HEK293 (cell line): ENCODE measurements around the gene MRPL20.

ENCODE experiments used
- CTCF ChIA-PET: fragments of 350-600 bp; formaldehyde crosslinking; extraction: SDS; loops from one replicate; lab custom pipeline; 2021; ENCODE audit warnings: antibody characterized with exemption; lab: Yijun Ruan, JAX
- POLR2A ChIA-PET: fragments of 300-600 bp; formaldehyde crosslinking; extraction: SDS; loops from one replicate; lab custom pipeline; 2020; ENCODE audit warnings: antibody characterized with exemption, inconsistent platforms; lab: Yijun Ruan, JAX
- H3K27ac ChIP-seq: fragments of 200-500 bp; sonication (Bioruptor generic); 2 replicates; pipeline ENCODE4 v1.5.1; 2014; ENCODE audit warnings: low read depth, low read length, control low read depth, inconsistent platforms; ENCODE audit errors: extremely low read depth
- H3K36me3 ChIP-seq, 2 experiments: fragments of 200-500 bp in 1 of 2; sonication (Bioruptor generic) in 1 of 2; 1 replicate in 1 of 2; 2 replicates in 1 of 2; pipeline ENCODE4 v1.5.1; 2014 to 2017; ENCODE audit warnings: inconsistent platforms in 2 of 2, low read length in 2 of 2; ENCODE audit not compliant: control insufficient read depth in 2 of 2, insufficient read depth in 1 of 2
- H3K4me1 ChIP-seq: fragments of 200-500 bp; sonication (Bioruptor generic); 2 replicates; pipeline ENCODE4 v1.5.1; 2014; ENCODE audit warnings: mild to moderate bottlenecking, low read length, inconsistent platforms; ENCODE audit not compliant: control insufficient read depth, insufficient read depth
- H3K4me3 ChIP-seq: 2 replicates; pipeline ENCODE4 v1.5.1; 2011; ENCODE audit warnings: low read depth, mild to moderate bottlenecking, control low read depth, low read length, moderate library complexity
- H3K9me3 ChIP-seq: fragments of 200-500 bp; sonication (Bioruptor generic); 2 replicates; pipeline ENCODE4 v1.5.1; 2014; ENCODE audit warnings: low read depth, low read length, inconsistent platforms; ENCODE audit not compliant: control insufficient read depth, insufficient read depth
- FEZF1 ChIP-seq: fragments of 450-650 bp; formaldehyde crosslinking; IDR thresholded peaks from 2 replicates; pipeline ENCODE4 v1.5.1; 2016; ENCODE audit warnings: missing biosample characterization, missing genetic modification characterization
- GLIS1 ChIP-seq: fragments of 450-650 bp; formaldehyde crosslinking; IDR thresholded peaks from 2 replicates; pipeline ENCODE4 v1.5.1; 2016; ENCODE audit warnings: missing biosample characterization, missing genetic modification characterization
- GLIS2 ChIP-seq: fragments of 450-650 bp; formaldehyde crosslinking; IDR thresholded peaks from 2 replicates; pipeline ENCODE4 v1.5.1; 2016; ENCODE audit warnings: missing biosample characterization, missing genetic modification characterization
- HOXA7 ChIP-seq: sonication (generic); formaldehyde crosslinking; IDR thresholded peaks from 2 replicates; pipeline ENCODE4 v1.8.1; 2022; ENCODE audit warnings: missing genetic modification reagents, borderline replicate concordance
- KLF7 ChIP-seq: fragments of 450-650 bp; formaldehyde crosslinking; IDR thresholded peaks from 2 replicates; pipeline ENCODE4 v1.5.1; 2016; ENCODE audit warnings: missing biosample characterization, missing genetic modification characterization, borderline replicate concordance
- KLF8 ChIP-seq: fragments of 450-650 bp; formaldehyde crosslinking; IDR thresholded peaks from 2 replicates; pipeline ENCODE4 v1.5.1; 2016; ENCODE audit warnings: missing biosample characterization, missing genetic modification characterization
- OSR2 ChIP-seq: fragments of 450-650 bp; formaldehyde crosslinking; IDR thresholded peaks from 2 replicates; pipeline ENCODE4 v1.5.1; 2016; ENCODE audit warnings: missing biosample characterization, missing genetic modification characterization
- PRDM4 ChIP-seq: fragments of 450-650 bp; formaldehyde crosslinking; IDR thresholded peaks from 2 replicates; pipeline ENCODE4 v1.5.1; 2017; ENCODE audit warnings: missing biosample characterization, missing genetic modification characterization
- SP2 ChIP-seq: fragments of 450-650 bp; formaldehyde crosslinking; IDR thresholded peaks from 2 replicates; pipeline ENCODE4 v1.5.1; 2016; ENCODE audit warnings: missing biosample characterization, missing genetic modification characterization
- SP3 ChIP-seq: fragments of 450-650 bp; formaldehyde crosslinking; IDR thresholded peaks from 2 replicates; pipeline ENCODE4 v1.5.1; 2016; ENCODE audit warnings: missing biosample characterization, missing genetic modification characterization
- ZBTB17 ChIP-seq: fragments of 450-650 bp; formaldehyde crosslinking; IDR thresholded peaks from 2 replicates; pipeline ENCODE4 v1.5.1; 2016; ENCODE audit warnings: missing biosample characterization, missing genetic modification characterization
- ZNF10 ChIP-seq: fragments of 450-650 bp; formaldehyde crosslinking; IDR thresholded peaks from 2 replicates; pipeline ENCODE4 v1.5.1; 2017; ENCODE audit warnings: missing biosample characterization, missing genetic modification characterization
- ZNF274 ChIP-seq, 2 experiments: fragments of 200-500 bp in 1 of 2; fragments of 450-650 bp in 1 of 2; sonication (Bioruptor generic) in 1 of 2; formaldehyde crosslinking in 1 of 2; IDR thresholded peaks; 2 replicates each; pipeline versions ENCODE4 v1.5.1 to v1.6.1; 2014 to 2016; ENCODE audit warnings: borderline replicate concordance in 1 of 2, inconsistent platforms in 1 of 2, low read length in 1 of 2, missing biosample characterization in 1 of 2, missing genetic modification characterization in 1 of 2
- ZNF341 ChIP-seq: fragments of 450-650 bp; formaldehyde crosslinking; IDR thresholded peaks from 2 replicates; pipeline ENCODE4; 2016; ENCODE audit warnings: low read depth, missing biosample characterization, missing genetic modification characterization
- ZNF600 ChIP-seq: fragments of 450-650 bp; formaldehyde crosslinking; IDR thresholded peaks from 2 replicates; pipeline ENCODE4 v1.5.1; 2016; ENCODE audit warnings: missing biosample characterization, missing genetic modification characterization
- ZNF624 ChIP-seq: fragments of 450-650 bp; formaldehyde crosslinking; IDR thresholded peaks from 2 replicates; pipeline ENCODE4 v1.5.1; 2017; ENCODE audit warnings: missing biosample characterization, missing genetic modification characterization
- ZNF629 ChIP-seq: fragments of 450-650 bp; formaldehyde crosslinking; IDR thresholded peaks from 2 replicates; pipeline ENCODE4 v1.5.1; 2017; ENCODE audit warnings: missing biosample characterization, missing genetic modification characterization
- ZNF658 ChIP-seq: fragments of 450-650 bp; formaldehyde crosslinking; IDR thresholded peaks from 2 replicates; pipeline ENCODE4; 2016; ENCODE audit warnings: missing biosample characterization, missing genetic modification characterization
- ZNF776 ChIP-seq: fragments of 450-650 bp; formaldehyde crosslinking; IDR thresholded peaks from 2 replicates; pipeline ENCODE4 v1.5.0; 2017; ENCODE audit warnings: missing biosample characterization, missing genetic modification characterization, borderline replicate concordance
- ZNF777 ChIP-seq: fragments of 450-650 bp; formaldehyde crosslinking; IDR thresholded peaks from 2 replicates; pipeline ENCODE4 v1.5.1; 2017; ENCODE audit warnings: missing biosample characterization, missing genetic modification characterization, borderline replicate concordance
- ZSCAN30 ChIP-seq: fragments of 450-650 bp; IDR thresholded peaks from 2 replicates; pipeline ENCODE4 v1.5.1; 2018; ENCODE audit warnings: missing biosample characterization, mild to moderate bottlenecking, missing genetic modification characterization, moderate library complexity
- TF ChIP-seq, protein P1 (sequence below): IDR thresholded peaks from 2 replicates; pipeline ENCODE4 v1.6.1; 2011; ENCODE audit warnings: mild to moderate bottlenecking, low read depth, low read length, borderline replicate concordance
- TF ChIP-seq, protein P2 (sequence below): fragments of 450-650 bp; formaldehyde crosslinking; IDR thresholded peaks from 2 replicates; pipeline ENCODE4 v1.5.1; 2017; ENCODE audit warnings: missing biosample characterization, missing genetic modification characterization

The MRPL20 gene

DNA sequence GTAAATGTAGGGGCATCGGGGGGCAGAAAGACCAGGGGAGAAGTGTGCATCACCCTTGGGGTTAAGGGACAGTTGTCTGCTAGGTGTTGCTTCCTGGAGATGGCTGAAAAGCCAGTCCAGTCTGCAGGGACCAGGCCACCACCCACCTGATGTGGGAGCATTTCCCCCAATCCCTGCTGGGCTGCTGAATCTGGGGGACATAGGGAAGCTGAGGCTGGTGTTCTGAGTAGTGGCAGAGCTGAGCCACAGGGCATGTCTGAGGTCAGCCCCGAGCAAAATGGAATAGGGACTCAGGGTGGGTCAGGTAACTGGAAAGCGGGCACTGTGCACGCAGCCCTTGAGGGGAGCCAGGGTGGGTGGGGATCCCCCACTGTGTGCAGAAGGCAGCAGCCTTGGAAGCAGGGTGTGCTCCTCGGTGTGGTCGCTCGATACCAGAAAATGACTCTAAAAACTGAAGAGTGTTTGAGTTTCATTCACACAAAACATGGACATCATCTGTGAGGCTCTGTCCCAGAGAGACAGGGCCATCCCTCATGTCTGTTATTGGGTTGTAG lies 5.6 kb downstream of the MRPL20 start:
- H3K4me1 ChIP-seq: no peaks in the 10 kb centered on the region
- CTCF ChIA-PET: interaction anchor here (0.6 to 1.9 kb wide), 5 partner anchors 10 to 41 kb away, joined by 3 to 9 read pairs (median 3); no protein-coding TSS in a partner anchor
- H3K27ac ChIP-seq: peak overlapping the region; percentile 56
- POLR2A ChIA-PET: interaction anchor here (0.8 to 2.5 kb wide), 6 partner anchors 13 to 135 kb away, joined by 3 to 7 read pairs (median 4); no protein-coding TSS in a partner anchor
- H3K9me3 ChIP-seq: no peaks in the 10 kb centered on the region
- TF ChIP-seq HOXA7 (no peak), ZNF777 (tag by site-specific recombination) (no peak), ZNF776 (no peak), ZNF10 (tag by site-specific recombination) (no peak), KLF8 (tag by site-specific recombination) (no peak), ZNF658 (tag by site-specific recombination) (no peak), KLF7 (no peak), ZNF341 (tag by site-specific recombination) (no peak)
- TF ChIP-seq, protein P1, sequence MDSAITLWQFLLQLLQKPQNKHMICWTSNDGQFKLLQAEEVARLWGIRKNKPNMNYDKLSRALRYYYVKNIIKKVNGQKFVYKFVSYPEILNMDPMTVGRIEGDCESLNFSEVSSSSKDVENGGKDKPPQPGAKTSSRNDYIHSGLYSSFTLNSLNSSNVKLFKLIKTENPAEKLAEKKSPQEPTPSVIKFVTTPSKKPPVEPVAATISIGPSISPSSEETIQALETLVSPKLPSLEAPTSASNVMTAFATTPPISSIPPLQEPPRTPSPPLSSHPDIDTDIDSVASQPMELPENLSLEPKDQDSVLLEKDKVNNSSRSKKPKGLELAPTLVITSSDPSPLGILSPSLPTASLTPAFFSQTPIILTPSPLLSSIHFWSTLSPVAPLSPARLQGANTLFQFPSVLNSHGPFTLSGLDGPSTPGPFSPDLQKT: no peak
- peaks cover 26 to 84% of the 10 kb centered on the region in 2 experiments; a peak in 2 of 3 replicates for H3K36me3 ChIP-seq
- H3K4me3 ChIP-seq: no peak overlapping the region

DNA sequence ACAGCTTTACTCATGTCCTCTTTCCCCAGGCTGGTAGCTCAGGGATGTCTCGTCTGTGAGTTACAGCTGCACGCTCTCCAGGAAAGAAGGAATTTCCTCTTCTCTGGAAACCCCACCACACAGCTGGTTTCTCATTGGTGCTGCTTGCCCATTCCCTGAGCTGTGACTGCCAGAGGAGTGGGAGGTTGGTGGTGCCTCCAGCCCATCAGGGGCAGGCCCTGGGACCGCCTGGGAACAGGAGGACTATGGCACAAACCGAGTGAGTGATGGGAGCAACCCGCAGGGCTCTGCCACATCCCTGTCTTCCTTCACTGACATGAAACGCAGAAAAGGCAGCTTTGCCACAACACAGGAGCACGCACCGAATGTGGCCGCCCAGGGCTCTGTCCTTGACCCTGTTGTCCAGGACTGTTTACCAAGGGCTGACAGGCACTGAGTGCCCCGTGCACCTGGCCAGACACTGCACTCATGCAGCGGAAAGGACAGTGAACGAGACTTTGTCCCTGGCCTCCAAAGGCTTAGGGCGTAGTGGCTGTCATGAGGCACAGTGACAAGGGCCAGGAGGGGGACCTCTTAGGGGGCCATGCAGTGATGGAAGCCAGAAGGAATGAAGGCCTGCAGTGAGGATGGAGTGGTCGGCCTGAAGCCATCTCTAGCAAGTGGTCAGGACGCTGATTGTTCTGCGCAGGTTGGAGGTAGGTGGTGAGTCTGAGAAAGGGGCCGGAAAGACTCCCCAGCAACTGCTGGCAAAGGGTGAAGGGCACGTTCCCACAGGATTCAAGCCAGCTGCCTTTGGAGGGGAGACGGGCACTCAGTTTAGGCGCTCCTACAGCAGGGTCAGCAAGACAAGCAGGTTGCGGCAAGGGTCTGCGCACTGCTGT lies 6.3 kb downstream of the MRPL20 start:
- Histone ChIP-seq H3K36me3 (peaks cover 22 to 84% of the 10 kb centered on the region in 2 experiments; a peak in 2 of 3 replicates), H3K4me1 (no peaks in the 10 kb centered on the region), H3K9me3 (no peaks in the 10 kb centered on the region), H3K4me3 (peak overlapping the region; percentile 63), H3K27ac (peak overlapping the region; percentile 56; the same call in 1 of the 2 replicates)
- CTCF ChIA-PET: interaction anchor here (0.9 to 1.9 kb wide), 4 partner anchors 9 to 104 kb away, joined by 3 to 9 read pairs (median 4); no protein-coding TSS in a partner anchor
- TF ChIP-seq ZNF600 (tag by site-specific recombination): peak; percentile 36; the same call in 1 of the 2 replicates
- no peak for TF ChIP-seq FEZF1 (tag by site-specific recombination)
- TF ChIP-seq SP2: peak; percentile 42
- TF ChIP-seq GLIS2 (tag by site-specific recombination): peak; percentile 54; the same call in 1 of the 2 replicates
- 0 out of 2 replicates have a peak, but pooled peaks have one; percentile 61 for TF ChIP-seq ZNF10 (tag by site-specific recombination)
- TF ChIP-seq GLIS1 (tag by site-specific recombination): 0 out of 2 replicates have a peak, but pooled peaks have one; percentile 15
- POLR2A ChIA-PET: interaction anchor here (0.8 to 2.9 kb wide), 7 partner anchors 9 to 104 kb away, joined by 3 to 36 read pairs (median 4); partner anchors contain the start of gene AURKAIP1

GRCh38 chr1:1399872-1400575 lies 7.1 kb downstream of the MRPL20 start:
- Histone ChIP-seq H3K9me3 (no peaks in the 10 kb centered on the region), H3K4me3 (peak overlapping the region; percentile 63), H3K4me1 (no peaks in the 10 kb centered on the region), H3K36me3 (peaks cover 21 to 84% of the 10 kb centered on the region in 2 experiments; a peak in 2 of 3 replicates), H3K27ac (peak overlapping the region; percentile 56)
- POLR2A ChIA-PET: interaction anchor here (0.8 to 2.9 kb wide), 10 partner anchors 9 to 105 kb away, joined by 3 to 36 read pairs (median 4); partner anchors contain the start of gene AURKAIP1
- CTCF ChIA-PET: interaction anchor here (0.9 to 1.5 kb wide), 5 partner anchors 8 to 105 kb away, joined by 3 to 6 read pairs (median 4); no protein-coding TSS in a partner anchor
- TF ChIP-seq HOXA7 (no peak), ZNF777 (tag by site-specific recombination) (no peak), ZSCAN30 (no peak), ZNF274 (IDR thresholded peaks at IDR 0.05; ENCODE audit: low read length) (no peak), ZNF274 (tag by site-specific recombination; IDR thresholded peaks at IDR 0.05; ENCODE audit: borderline replicate concordance) (no peak), PRDM4 (tag by site-specific recombination) (no peak), OSR2 (no peak), ZNF629 (no peak; the same call in 1 of the 2 replicates), ZNF624 (no peak), SP3 (no peak), ZBTB17 (tag by site-specific recombination) (peak; percentile 70; the same call in 1 of the 2 replicates)
- TF ChIP-seq, protein P2, sequence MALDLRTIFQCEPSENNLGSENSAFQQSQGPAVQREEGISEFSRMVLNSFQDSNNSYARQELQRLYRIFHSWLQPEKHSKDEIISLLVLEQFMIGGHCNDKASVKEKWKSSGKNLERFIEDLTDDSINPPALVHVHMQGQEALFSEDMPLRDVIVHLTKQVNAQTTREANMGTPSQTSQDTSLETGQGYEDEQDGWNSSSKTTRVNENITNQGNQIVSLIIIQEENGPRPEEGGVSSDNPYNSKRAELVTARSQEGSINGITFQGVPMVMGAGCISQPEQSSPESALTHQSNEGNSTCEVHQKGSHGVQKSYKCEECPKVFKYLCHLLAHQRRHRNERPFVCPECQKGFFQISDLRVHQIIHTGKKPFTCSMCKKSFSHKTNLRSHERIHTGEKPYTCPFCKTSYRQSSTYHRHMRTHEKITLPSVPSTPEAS (tag by site-specific recombination): no peak
